Natural killer cell (primary cell): ENCODE data around the gene FANCI. TPM values are rescaled to one million over a fixed set of nuclear protein-coding genes. Genes with fewer than 3 reads are reported as not detected.

ENCODE experiments used
- ATAC-seq, 3 donors: fragments of 150-1000 bp in 2 of 3; fragments of 200-7000 bp in 1 of 3; cut with Tn5 transposase; 1 replicate in 1 of 3; 2 replicates in 2 of 3; pipeline ENCODE4 v1.10.0; 2021; ENCODE audit warnings: mild to moderate bottlenecking in 2 of 3, moderate library complexity in 2 of 3
- DNase-seq, 2 donors: peaks; one replicate each; pipeline versions ENCODE4 v3.0.0 to v3.0.0-alpha.2; 2013 to 2021; ENCODE audit warnings: mixed read lengths in 1 of 2
- H3K27ac ChIP-seq: one replicate; pipeline ENCODE4 v1.5.1; 2013; ENCODE audit warnings: mild to moderate bottlenecking, low read length
- H3K27me3 ChIP-seq: one replicate; pipeline ENCODE4 v1.6.1; 2013; ENCODE audit warnings: low read length; ENCODE audit not compliant: control insufficient read depth, insufficient read depth
- H3K36me3 ChIP-seq: one replicate; pipeline ENCODE4 v1.6.1; 2013; ENCODE audit warnings: low read length; ENCODE audit not compliant: control insufficient read depth, insufficient read depth
- H3K4me1 ChIP-seq: one replicate; pipeline ENCODE4 v1.6.1; 2013; ENCODE audit warnings: low read length; ENCODE audit not compliant: control insufficient read depth, insufficient read depth
- H3K4me3 ChIP-seq: one replicate; pipeline ENCODE4 v1.5.1; 2013; ENCODE audit warnings: low read length
- H3K9me3 ChIP-seq: one replicate; pipeline ENCODE4 v1.6.1; 2013; ENCODE audit warnings: low read length; ENCODE audit not compliant: control insufficient read depth, insufficient read depth
- H3K27ac Mint-ChIP-seq, 2 donors: one replicate each; pipeline ENCODE4 v1.8.0; 2022; ENCODE audit warnings: mild to moderate bottlenecking in 2 of 2, mixed read lengths in 2 of 2, moderate library complexity in 1 of 2
- H3K27me3 Mint-ChIP-seq, 2 donors: one replicate each; pipeline ENCODE4 v1.8.0; 2022; ENCODE audit warnings: low read depth in 2 of 2, mixed read lengths in 2 of 2
- H3K36me3 Mint-ChIP-seq: one replicate; pipeline ENCODE4 v1.8.0; 2022; ENCODE audit warnings: mixed read lengths
- H3K4me1 Mint-ChIP-seq, 2 donors: one replicate each; pipeline ENCODE4 v1.8.0; 2022; ENCODE audit warnings: mixed read lengths in 2 of 2
- H3K4me3 Mint-ChIP-seq: one replicate; pipeline ENCODE4 v1.8.0; 2022; ENCODE audit warnings: mild to moderate bottlenecking, moderate library complexity, mixed read lengths
- H3K9me3 Mint-ChIP-seq, 2 donors: one replicate each; pipeline ENCODE4 v1.8.0; 2022; ENCODE audit warnings: mixed read lengths in 2 of 2
- WGBS: methylation state at CpG from one replicate; pipeline ENCODE4 v1.1.7; 2013; ENCODE audit warnings: missing lambda C conversion rate; ENCODE audit not compliant: insufficient coverage; 5-methylcytosine and 5-hydroxymethylcytosine counted together
- intact Hi-C: fragments of 100-400 bp; cut with micrococcal nuclease; formaldehyde crosslinking; loops from one replicate; pipeline ENCODE4 v1.14.2; 2022
- total RNA-seq, 4 donors: library from RNA; stranded (reverse); fragments of 120-200 nt in 1 of 4; gene quantifications; one replicate each; pipeline versions ENCODE4 v1.2.3 to v1.2.4, GENCODE V29; 2013 to 2022
- TF ChIP-seq, protein P1 (sequence below): fragments of 200-600 bp; IDR thresholded peaks from one replicate; pipeline ENCODE4 v1.8.0; 2022; ENCODE audit warnings: antibody characterized with exemption

Gene FANCI
- total RNA-seq, 3 donors from 2014 or later (not counting 1 experiment from before 2014, with no cell fraction given) = 22.3 to 27.9 (median 22.7) TPM

DNA sequence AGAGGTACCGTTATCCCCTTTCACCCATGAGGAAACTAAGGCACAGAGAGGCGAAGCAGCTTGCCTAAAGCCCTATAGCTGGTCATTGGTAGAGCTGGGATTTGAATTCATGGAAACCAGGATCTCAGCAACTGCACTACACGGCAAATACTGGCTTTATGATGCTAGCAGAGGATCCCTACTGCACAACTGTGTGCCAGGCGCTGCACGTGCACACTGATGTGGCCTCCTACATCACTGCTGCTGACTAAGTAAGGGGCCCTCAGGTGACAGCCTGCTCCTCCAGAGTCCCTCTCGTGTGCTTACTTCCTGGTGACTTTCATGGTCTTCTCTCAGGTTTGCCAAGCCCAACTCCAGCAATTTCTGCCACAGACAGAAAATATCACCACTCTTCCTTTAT lies 94.3 kb downstream of the FANCI start:
- no peak overlapping the region for H3K4me3 Mint-ChIP-seq
- TF ChIP-seq, protein P1, sequence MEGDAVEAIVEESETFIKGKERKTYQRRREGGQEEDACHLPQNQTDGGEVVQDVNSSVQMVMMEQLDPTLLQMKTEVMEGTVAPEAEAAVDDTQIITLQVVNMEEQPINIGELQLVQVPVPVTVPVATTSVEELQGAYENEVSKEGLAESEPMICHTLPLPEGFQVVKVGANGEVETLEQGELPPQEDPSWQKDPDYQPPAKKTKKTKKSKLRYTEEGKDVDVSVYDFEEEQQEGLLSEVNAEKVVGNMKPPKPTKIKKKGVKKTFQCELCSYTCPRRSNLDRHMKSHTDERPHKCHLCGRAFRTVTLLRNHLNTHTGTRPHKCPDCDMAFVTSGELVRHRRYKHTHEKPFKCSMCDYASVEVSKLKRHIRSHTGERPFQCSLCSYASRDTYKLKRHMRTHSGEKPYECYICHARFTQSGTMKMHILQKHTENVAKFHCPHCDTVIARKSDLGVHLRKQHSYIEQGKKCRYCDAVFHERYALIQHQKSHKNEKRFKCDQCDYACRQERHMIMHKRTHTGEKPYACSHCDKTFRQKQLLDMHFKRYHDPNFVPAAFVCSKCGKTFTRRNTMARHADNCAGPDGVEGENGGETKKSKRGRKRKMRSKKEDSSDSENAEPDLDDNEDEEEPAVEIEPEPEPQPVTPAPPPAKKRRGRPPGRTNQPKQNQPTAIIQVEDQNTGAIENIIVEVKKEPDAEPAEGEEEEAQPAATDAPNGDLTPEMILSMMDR = no peak
- peaks cover 7% of the 10 kb centered on the region for H3K36me3 Mint-ChIP-seq
- H3K4me1 ChIP-seq = peaks cover 21% of the 10 kb centered on the region
- no peaks in the 10 kb centered on the region for H3K36me3 ChIP-seq
- no peaks in the 10 kb centered on the region for H3K27me3 ChIP-seq
- H3K9me3 ChIP-seq = no peaks in the 10 kb centered on the region
- H3K9me3 Mint-ChIP-seq = no peaks in the 10 kb centered on the region
- H3K27ac Mint-ChIP-seq = peak overlapping the region in 1 of 2 donors; percentile 99
- no peak overlapping the region for H3K4me3 ChIP-seq
- intact Hi-C loops = loop anchor here (10.0 kb wide), 1 partner anchor 133 kb away; no protein-coding TSS in a partner anchor
- H3K27ac ChIP-seq = no peak overlapping the region
- peaks cover 14 to 18% of the 10 kb centered on the region in 2 donors for H3K4me1 Mint-ChIP-seq
- DNase-seq (no peak), ATAC-seq (no peak)
- WGBS = 85% methylated on average over 6 of the region's 6 CpGs
- H3K27me3 Mint-ChIP-seq = peaks cover 0 to 3% of the 10 kb centered on the region in 2 donors

DNA sequence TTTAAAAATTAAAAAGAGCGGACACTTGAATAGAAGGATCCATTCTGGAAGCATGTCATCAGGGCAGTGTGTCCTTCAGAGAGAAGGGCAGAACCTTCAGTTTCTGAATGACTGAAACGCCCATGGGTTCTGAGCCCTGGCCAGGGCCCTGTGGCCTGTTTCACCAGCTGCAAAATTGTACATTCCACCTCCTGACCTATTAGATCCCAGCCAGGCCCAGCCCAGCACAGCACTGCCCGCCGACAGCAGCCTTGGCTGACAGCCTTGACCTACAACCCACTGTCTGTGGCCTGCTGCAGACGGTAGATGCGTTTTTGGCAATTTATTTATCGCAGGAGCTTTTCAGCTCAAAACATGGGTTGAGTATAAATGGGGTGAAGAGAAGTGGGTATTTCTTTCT lies 96.8 kb downstream of the FANCI start:
- H3K27ac Mint-ChIP-seq = no peak overlapping the region
- TF ChIP-seq, protein P1 = no peak
- DNase-seq = no peak
- Histone ChIP-seq H3K9me3 (no peaks in the 10 kb centered on the region), H3K4me1 (peaks cover 3% of the 10 kb centered on the region), H3K27ac (no peak overlapping the region), H3K4me3 (no peak overlapping the region), H3K27me3 (no peaks in the 10 kb centered on the region), H3K36me3 (no peaks in the 10 kb centered on the region)
- WGBS = 83% methylated on average over 7 of the region's 7 CpGs
- H3K36me3 Mint-ChIP-seq = no peaks in the 10 kb centered on the region
- no peak overlapping the region for H3K4me3 Mint-ChIP-seq
- H3K4me1 Mint-ChIP-seq = peaks cover 3 to 8% of the 10 kb centered on the region in 2 donors
- no peak for ATAC-seq
- no peaks in the 10 kb centered on the region for H3K9me3 Mint-ChIP-seq
- H3K27me3 Mint-ChIP-seq = peaks cover 0 to 8% of the 10 kb centered on the region in 2 donors
- intact Hi-C loops = no loop called here

DNA sequence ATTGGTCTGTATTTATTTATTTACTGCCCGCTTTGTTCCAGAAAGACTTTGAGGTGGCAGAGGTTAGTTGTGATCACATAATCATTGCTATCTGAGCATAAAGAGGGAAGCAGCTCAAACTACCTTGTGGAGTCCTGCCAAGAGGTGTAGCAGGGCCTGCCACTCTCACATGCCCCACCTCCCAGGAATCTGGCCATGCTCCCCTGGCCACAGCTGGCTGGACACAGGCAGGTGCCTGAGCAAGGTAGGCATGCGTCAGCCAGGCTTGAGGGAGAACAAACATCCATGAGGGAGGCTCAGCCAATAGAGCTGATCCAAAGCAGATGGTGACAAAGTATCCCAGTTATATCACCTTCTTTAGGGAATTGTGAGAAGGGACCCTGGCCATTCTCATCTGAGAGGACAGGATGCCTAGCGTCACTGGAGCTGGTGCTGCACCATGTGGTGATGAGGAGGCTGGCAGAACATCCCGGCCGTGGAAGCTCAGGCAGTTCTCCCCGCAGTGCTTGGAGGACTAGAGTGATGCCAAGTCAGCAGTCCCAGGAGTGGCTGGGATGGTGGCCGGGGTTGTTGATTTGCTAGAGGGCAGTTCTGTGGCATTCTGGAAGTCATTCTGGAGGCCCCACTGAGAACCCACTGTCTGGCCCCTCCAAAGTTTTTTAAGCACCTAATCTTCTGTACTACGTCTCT lies 97.7 kb downstream of the FANCI start:
- no peak for DNase-seq
- Histone ChIP-seq H3K4me1 (no peaks in the 10 kb centered on the region), H3K27ac (no peak overlapping the region), H3K27me3 (no peaks in the 10 kb centered on the region), H3K36me3 (no peaks in the 10 kb centered on the region), H3K4me3 (no peak overlapping the region), H3K9me3 (no peaks in the 10 kb centered on the region)
- ATAC-seq = no peak
- H3K36me3 Mint-ChIP-seq = no peaks in the 10 kb centered on the region
- TF ChIP-seq, protein P1 = no peak
- 93% methylated on average over 8 of the region's 8 CpGs for WGBS
- H3K27ac Mint-ChIP-seq = no peak overlapping the region
- H3K27me3 Mint-ChIP-seq = peaks cover 0 to 8% of the 10 kb centered on the region in 2 donors
- H3K4me1 Mint-ChIP-seq = no peaks in the 10 kb centered on the region
- H3K9me3 Mint-ChIP-seq = no peaks in the 10 kb centered on the region
- no peak overlapping the region for H3K4me3 Mint-ChIP-seq
- intact Hi-C loops = no loop called here

DNA sequence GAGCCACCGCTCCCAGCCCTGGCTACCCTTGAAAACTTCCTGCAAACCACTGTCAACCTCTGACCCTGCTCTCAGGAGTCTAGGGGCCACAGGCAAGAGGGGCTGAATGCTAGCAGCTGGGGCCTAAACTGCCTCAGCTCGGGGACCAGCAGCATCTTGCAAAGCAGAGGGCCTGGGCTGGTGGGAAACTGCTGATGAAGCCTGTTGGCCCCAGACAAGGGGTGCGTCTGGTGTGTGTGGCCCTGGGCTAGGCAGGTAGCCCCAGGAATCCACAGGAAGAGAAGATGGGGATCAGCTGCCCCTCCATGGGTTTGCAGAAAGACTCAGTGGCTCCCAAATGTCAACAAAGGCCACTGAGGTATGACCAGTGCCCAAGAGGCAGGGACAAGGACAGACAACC lies 99.1 kb downstream of the FANCI start:
- Histone ChIP-seq H3K36me3 (no peaks in the 10 kb centered on the region), H3K27ac (no peak overlapping the region), H3K4me3 (no peak overlapping the region), H3K27me3 (no peaks in the 10 kb centered on the region), H3K9me3 (no peaks in the 10 kb centered on the region), H3K4me1 (no peaks in the 10 kb centered on the region)
- DNase-seq (no peak), ATAC-seq (no peak)
- Mint-ChIP-seq H3K9me3 (no peaks in the 10 kb centered on the region), H3K27ac (no peak overlapping the region), H3K27me3 (peaks cover 0 to 8% of the 10 kb centered on the region in 2 donors), H3K36me3 (no peaks in the 10 kb centered on the region), H3K4me1 (no peaks in the 10 kb centered on the region), H3K4me3 (no peak overlapping the region)
- WGBS = 88% methylated on average over 3 of the region's 3 CpGs
- intact Hi-C loops = no loop called here
- TF ChIP-seq, protein P1 = no peak
